ENCODE measurements around the gene CARHSP1. TPM values are rescaled to one million over a fixed set of nuclear protein-coding genes. Genes with fewer than 3 reads are reported as not detected.
"Not testable (repeated sequence)": the region's sequence is repeated elsewhere in the genome, so short reads cannot be mapped to it uniquely, and the experiment has no call there.

CARHSP1 gene
- total and polyA plus RNA-seq, 4 donors, result 68.4 to 148 (median 102) TPM

DNA sequence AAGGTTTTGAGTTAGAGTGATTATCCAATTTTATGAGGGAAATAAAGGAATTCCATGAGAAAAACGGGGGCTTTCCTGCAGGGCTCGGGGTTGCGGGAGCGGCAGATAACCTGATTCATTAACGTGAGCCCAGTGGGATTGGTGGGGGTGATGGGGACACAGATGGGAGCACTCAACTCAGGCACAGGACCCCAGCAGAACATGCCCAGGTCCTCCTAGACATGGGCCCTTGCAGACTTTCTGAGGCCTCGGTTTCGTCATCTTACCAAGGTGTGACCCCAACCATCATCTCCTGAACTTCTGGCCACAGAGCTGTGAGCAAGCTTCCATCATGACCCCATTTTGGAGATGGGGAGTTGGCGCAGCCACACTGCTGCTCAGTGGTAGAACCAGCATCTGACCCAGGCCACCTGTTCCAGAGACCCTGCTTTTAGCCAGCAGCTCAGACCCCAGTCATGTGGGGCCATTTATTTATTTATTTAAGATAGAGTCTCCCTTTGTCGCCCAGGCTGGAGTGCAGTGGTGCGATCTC lies 22.3 kb downstream of the CARHSP1 start:
- TF ChIP-seq, protein P1, sequence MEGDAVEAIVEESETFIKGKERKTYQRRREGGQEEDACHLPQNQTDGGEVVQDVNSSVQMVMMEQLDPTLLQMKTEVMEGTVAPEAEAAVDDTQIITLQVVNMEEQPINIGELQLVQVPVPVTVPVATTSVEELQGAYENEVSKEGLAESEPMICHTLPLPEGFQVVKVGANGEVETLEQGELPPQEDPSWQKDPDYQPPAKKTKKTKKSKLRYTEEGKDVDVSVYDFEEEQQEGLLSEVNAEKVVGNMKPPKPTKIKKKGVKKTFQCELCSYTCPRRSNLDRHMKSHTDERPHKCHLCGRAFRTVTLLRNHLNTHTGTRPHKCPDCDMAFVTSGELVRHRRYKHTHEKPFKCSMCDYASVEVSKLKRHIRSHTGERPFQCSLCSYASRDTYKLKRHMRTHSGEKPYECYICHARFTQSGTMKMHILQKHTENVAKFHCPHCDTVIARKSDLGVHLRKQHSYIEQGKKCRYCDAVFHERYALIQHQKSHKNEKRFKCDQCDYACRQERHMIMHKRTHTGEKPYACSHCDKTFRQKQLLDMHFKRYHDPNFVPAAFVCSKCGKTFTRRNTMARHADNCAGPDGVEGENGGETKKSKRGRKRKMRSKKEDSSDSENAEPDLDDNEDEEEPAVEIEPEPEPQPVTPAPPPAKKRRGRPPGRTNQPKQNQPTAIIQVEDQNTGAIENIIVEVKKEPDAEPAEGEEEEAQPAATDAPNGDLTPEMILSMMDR (IDR thresholded peaks at IDR 0.05; ENCODE audit: control extremely low read depth, extremely low read depth), result no peak
- Histone ChIP-seq H3K4me3 (no peak overlapping the region), H3K4me1 (ENCODE audit: control insufficient read depth in 5 of 5, insufficient read depth in 5 of 5, low read length in 5 of 5) (peaks cover 0 to 11% (median 0%) of the 10 kb centered on the region in 5 donors), H3K27me3 (ENCODE audit: control insufficient read depth in 3 of 3, insufficient read depth in 3 of 3, low read length in 2 of 3) (no peaks in the 10 kb centered on the region), H3K36me3 (ENCODE audit: control insufficient read depth in 4 of 4, insufficient read depth in 4 of 4, low read length in 4 of 4) (peaks cover 5 to 25% (median 10%) of the 10 kb centered on the region in 4 donors), H3K9me3 (ENCODE audit: control insufficient read depth in 4 of 4, insufficient read depth in 3 of 4, low read length in 3 of 4) (no peaks in the 10 kb centered on the region), H3K9ac (ENCODE audit: insufficient read depth in 1 of 2, low read length in 2 of 2) (no peak overlapping the region), H3K27ac (ENCODE audit: low read depth in 1 of 2, low read length in 1 of 2) (no peak overlapping the region)
- 96 to 98% methylated on average over 10 of the region's 10 CpGs for whole genome bisulfite sequencing, 2 donors
- DNase-seq, result no peak
- ATAC-seq (ENCODE audit: insufficient read depth, low FRiP score), result no peak

DNA sequence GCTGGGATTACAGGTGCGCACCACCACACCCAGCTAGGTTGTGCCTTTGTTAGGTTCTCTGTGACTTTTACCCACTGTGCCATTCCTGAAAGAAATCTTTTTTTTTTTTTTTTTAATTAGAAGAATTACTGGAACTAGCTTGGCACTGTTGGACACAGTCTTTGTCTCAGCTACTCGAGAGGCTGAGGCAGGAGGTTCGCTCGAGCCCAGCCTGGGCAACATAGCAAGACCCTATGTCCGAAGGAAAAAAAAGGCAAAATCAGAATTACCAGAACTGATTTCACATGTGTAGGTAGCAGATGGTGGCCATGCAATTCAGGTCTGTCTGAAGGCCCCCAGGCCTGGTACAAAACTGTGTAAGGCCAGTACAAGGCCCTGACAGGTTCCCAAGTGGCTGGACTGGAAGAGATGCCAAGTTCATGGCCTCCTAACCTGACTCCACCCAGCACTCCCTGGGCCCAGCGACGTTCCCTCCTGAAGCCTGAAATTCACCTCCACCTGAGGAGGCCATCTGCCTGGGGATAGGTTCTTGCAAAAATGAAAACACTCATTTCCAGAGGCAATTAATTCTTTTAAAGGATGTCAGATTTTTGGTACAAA lies 23.0 kb downstream of the CARHSP1 start:
- H3K9me3 ChIP-seq (ENCODE audit: control insufficient read depth in 4 of 4, insufficient read depth in 3 of 4, low read length in 3 of 4), result no peaks in the 10 kb centered on the region
- H3K9ac ChIP-seq (ENCODE audit: insufficient read depth in 1 of 2, low read length in 2 of 2), result no peak overlapping the region
- no peak for DNase-seq
- no peak overlapping the region for H3K27ac ChIP-seq (ENCODE audit: low read depth in 1 of 2, low read length in 1 of 2)
- H3K36me3 ChIP-seq (ENCODE audit: control insufficient read depth in 4 of 4, insufficient read depth in 4 of 4, low read length in 4 of 4), result peaks cover 5 to 25% (median 9%) of the 10 kb centered on the region in 4 donors
- TF ChIP-seq, protein P1 (IDR thresholded peaks at IDR 0.05; ENCODE audit: control extremely low read depth, extremely low read depth), result no peak
- ATAC-seq (ENCODE audit: insufficient read depth, low FRiP score), result no peak
- 90 to 94% methylated on average over 7 of the region's 7 CpGs for whole genome bisulfite sequencing, 2 donors
- no peaks in the 10 kb centered on the region for H3K27me3 ChIP-seq (ENCODE audit: control insufficient read depth in 3 of 3, insufficient read depth in 3 of 3, low read length in 2 of 3)
- peaks cover 0 to 11% (median 0%) of the 10 kb centered on the region in 5 donors for H3K4me1 ChIP-seq (ENCODE audit: control insufficient read depth in 5 of 5, insufficient read depth in 5 of 5, low read length in 5 of 5)
- no peak overlapping the region for H3K4me3 ChIP-seq

DNA sequence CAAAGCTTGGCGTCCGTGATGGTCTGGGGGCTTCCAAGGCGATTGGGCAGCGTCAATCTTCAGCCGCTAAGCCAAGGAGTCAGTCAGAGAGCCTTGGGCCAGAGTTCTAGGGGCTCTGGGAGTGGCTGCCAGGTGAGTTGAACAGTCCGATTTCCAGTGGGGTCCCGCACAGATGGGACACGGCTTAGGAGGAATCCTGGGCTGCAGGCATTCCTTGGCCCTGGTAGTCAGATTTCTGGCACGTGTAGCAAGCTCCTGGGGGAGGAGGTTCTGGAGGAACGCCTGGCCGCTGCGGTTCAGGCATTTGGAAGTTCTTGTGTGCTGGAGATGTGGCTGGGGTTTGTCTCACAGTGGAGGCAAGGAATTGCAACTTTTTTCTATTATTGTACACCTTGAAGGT lies 25.5 kb downstream of the CARHSP1 start:
- H3K27ac ChIP-seq (ENCODE audit: low read depth in 1 of 2, low read length in 1 of 2); H3K4me3 ChIP-seq; H3K9ac ChIP-seq (ENCODE audit: insufficient read depth in 1 of 2, low read length in 2 of 2); H3K36me3 ChIP-seq (ENCODE audit: control insufficient read depth in 4 of 4, insufficient read depth in 4 of 4, low read length in 4 of 4); DNase-seq; ATAC-seq (ENCODE audit: insufficient read depth, low FRiP score); H3K27me3 ChIP-seq (ENCODE audit: control insufficient read depth in 3 of 3, insufficient read depth in 3 of 3, low read length in 2 of 3); H3K4me1 ChIP-seq (ENCODE audit: control insufficient read depth in 5 of 5, insufficient read depth in 5 of 5, low read length in 5 of 5); H3K9me3 ChIP-seq (ENCODE audit: control insufficient read depth in 4 of 4, insufficient read depth in 3 of 4, low read length in 3 of 4): not testable (repeated sequence)
- WGBS, 2 donors, result 74 to 81% methylated on average over 12 of the region's 12 CpGs

DNA sequence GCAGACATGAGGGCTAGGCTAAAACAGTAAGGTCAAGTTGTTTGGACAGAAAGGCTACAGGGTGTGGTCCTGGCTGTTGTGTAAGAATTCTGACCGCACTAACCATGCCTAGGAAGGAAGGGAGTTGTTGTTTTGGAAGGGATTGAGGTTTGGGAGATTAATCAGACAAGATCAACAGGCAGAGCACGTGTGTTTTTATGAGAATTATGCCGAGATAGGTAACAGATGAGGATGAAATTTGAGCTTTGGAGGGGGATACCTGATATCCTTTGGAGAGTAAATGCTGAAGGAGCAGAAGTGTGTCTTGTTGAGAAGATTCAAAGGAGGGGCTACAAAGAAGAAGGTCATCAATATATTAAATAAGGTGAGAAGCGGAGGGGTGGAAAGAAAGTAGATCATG lies 26.8 kb downstream of the CARHSP1 start:
- not testable (repeated sequence) for H3K27me3 ChIP-seq (ENCODE audit: control insufficient read depth in 3 of 3, insufficient read depth in 3 of 3, low read length in 2 of 3); DNase-seq; H3K9ac ChIP-seq (ENCODE audit: insufficient read depth in 1 of 2, low read length in 2 of 2); H3K9me3 ChIP-seq (ENCODE audit: control insufficient read depth in 4 of 4, insufficient read depth in 3 of 4, low read length in 3 of 4); H3K4me3 ChIP-seq; H3K4me1 ChIP-seq (ENCODE audit: control insufficient read depth in 5 of 5, insufficient read depth in 5 of 5, low read length in 5 of 5); H3K36me3 ChIP-seq (ENCODE audit: control insufficient read depth in 4 of 4, insufficient read depth in 4 of 4, low read length in 4 of 4); ATAC-seq (ENCODE audit: insufficient read depth, low FRiP score); H3K27ac ChIP-seq (ENCODE audit: low read depth in 1 of 2, low read length in 1 of 2)
- WGBS, 2 donors, result 50 to 59% methylated on average over 4 of the region's 4 CpGs

DNA sequence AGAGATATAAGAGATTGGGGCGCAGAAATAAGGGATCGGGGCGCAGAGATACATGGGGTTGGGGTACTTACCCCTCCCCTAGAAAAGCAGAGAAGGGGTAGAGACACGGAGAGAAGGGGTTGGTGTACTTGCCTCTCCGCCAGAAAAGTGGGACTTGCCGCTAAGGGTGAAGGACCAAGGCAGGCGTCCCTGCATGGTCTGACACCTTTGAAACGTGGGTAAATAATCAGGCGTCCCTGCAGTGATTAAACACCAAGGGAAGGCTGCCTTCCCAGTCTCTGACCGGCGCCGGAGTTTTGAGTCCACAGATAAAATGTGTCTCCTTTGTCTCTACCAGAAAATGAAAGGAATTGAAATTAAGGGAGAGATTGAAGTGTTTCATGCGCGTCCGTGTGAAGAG lies 31.2 kb downstream of the CARHSP1 start:
- not testable (repeated sequence) for H3K27ac ChIP-seq (ENCODE audit: low read depth in 1 of 2, low read length in 1 of 2); DNase-seq; H3K27me3 ChIP-seq (ENCODE audit: control insufficient read depth in 3 of 3, insufficient read depth in 3 of 3, low read length in 2 of 3); H3K9me3 ChIP-seq (ENCODE audit: control insufficient read depth in 4 of 4, insufficient read depth in 3 of 4, low read length in 3 of 4); H3K4me1 ChIP-seq (ENCODE audit: control insufficient read depth in 5 of 5, insufficient read depth in 5 of 5, low read length in 5 of 5); ATAC-seq (ENCODE audit: insufficient read depth, low FRiP score); H3K36me3 ChIP-seq (ENCODE audit: control insufficient read depth in 4 of 4, insufficient read depth in 4 of 4, low read length in 4 of 4); H3K4me3 ChIP-seq; H3K9ac ChIP-seq (ENCODE audit: insufficient read depth in 1 of 2, low read length in 2 of 2)
- WGBS, 2 donors, result 77 to 80% methylated on average over 15 of the region's 15 CpGs

DNA sequence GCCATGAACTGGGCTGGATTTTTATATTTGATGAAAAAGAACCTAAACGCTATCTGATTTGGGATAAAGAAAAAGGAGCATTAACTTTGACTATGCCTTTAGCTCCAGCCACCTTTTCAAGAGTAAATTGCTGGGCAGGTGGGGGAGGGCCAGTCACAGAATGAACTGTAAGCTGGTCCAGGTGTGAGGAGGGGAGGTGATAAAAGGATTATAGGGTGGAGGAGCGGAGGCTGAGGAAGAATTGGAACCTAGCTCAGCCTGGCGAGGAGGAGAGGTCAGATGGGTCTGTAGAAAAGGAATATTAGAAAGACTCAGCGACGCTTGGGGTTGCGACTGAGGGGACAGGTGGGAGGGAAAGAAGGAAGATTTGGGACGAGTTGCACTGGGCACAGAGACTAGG lies 32.0 kb downstream of the CARHSP1 start:
- H3K4me3 ChIP-seq; H3K36me3 ChIP-seq (ENCODE audit: control insufficient read depth in 4 of 4, insufficient read depth in 4 of 4, low read length in 4 of 4); H3K27ac ChIP-seq (ENCODE audit: low read depth in 1 of 2, low read length in 1 of 2); DNase-seq; H3K9me3 ChIP-seq (ENCODE audit: control insufficient read depth in 4 of 4, insufficient read depth in 3 of 4, low read length in 3 of 4); H3K27me3 ChIP-seq (ENCODE audit: control insufficient read depth in 3 of 3, insufficient read depth in 3 of 3, low read length in 2 of 3); ATAC-seq (ENCODE audit: insufficient read depth, low FRiP score); H3K9ac ChIP-seq (ENCODE audit: insufficient read depth in 1 of 2, low read length in 2 of 2); H3K4me1 ChIP-seq (ENCODE audit: control insufficient read depth in 5 of 5, insufficient read depth in 5 of 5, low read length in 5 of 5): not testable (repeated sequence)
- 80 to 96% methylated on average over 7 of the region's 7 CpGs for WGBS, 2 donors

All from lung (tissue), 12 donors.